Measurements from ENCODE around the gene MICAL3.

GRCh38 chr22:18067548-18068341 lies 43.4 kb upstream of the MICAL3 start:
- TF ChIP-seq TAF1 (IDR thresholded peaks at IDR 0.05; ENCODE audit: borderline replicate concordance, insufficient read depth, low read length) (no peak), POLR2AphosphoS5 (IDR thresholded peaks at IDR 0.05; ENCODE audit: low read depth, low read length) (no peak), SIN3A (IDR thresholded peaks at IDR 0.05; ENCODE audit: borderline replicate concordance, insufficient read depth, low read length) (no peak), FOXP2 (optimal IDR thresholded peaks at IDR 0.05; ENCODE audit: borderline replicate concordance, extremely low read depth, extremely low read length, insufficient read depth) (no peak)
- TF ChIP-seq, protein P1, sequence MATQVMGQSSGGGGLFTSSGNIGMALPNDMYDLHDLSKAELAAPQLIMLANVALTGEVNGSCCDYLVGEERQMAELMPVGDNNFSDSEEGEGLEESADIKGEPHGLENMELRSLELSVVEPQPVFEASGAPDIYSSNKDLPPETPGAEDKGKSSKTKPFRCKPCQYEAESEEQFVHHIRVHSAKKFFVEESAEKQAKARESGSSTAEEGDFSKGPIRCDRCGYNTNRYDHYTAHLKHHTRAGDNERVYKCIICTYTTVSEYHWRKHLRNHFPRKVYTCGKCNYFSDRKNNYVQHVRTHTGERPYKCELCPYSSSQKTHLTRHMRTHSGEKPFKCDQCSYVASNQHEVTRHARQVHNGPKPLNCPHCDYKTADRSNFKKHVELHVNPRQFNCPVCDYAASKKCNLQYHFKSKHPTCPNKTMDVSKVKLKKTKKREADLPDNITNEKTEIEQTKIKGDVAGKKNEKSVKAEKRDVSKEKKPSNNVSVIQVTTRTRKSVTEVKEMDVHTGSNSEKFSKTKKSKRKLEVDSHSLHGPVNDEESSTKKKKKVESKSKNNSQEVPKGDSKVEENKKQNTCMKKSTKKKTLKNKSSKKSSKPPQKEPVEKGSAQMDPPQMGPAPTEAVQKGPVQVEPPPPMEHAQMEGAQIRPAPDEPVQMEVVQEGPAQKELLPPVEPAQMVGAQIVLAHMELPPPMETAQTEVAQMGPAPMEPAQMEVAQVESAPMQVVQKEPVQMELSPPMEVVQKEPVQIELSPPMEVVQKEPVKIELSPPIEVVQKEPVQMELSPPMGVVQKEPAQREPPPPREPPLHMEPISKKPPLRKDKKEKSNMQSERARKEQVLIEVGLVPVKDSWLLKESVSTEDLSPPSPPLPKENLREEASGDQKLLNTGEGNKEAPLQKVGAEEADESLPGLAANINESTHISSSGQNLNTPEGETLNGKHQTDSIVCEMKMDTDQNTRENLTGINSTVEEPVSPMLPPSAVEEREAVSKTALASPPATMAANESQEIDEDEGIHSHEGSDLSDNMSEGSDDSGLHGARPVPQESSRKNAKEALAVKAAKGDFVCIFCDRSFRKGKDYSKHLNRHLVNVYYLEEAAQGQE (IDR thresholded peaks at IDR 0.05; ENCODE audit: insufficient read depth in 1 of 2, low read depth in 2 of 2, low read length in 2 of 2), result no peak

Measured in PFSK-1 (cell line).